Measurements from ENCODE around the gene KRT38.
"Not testable (repeated sequence)": the region's sequence is repeated elsewhere in the genome, so short reads cannot be mapped to it uniquely, and the experiment has no call there.

Gene KRT38

GRCh38 chr17:41396996-41397660 is 43.7 kb downstream of the KRT38 start, which contains the start of gene KRT31:
Gene KRT31 (minus strand): TSS chr17:41397608. CDS start chr17:41397539, 69 bp downstream.
- TF ChIP-seq CTCF (conservative IDR thresholded peaks at IDR 0.05; ENCODE audit: low read length) = no peak
- DNase-seq (ENCODE audit: low read depth) = no peak
- no peak within 1 kb of the TSS for H3K4me3 ChIP-seq (ENCODE audit: low read length)

GRCh38 chr17:41396340-41396739 is 44.4 kb downstream of the KRT38 start:
- TF ChIP-seq CTCF (conservative IDR thresholded peaks at IDR 0.05; ENCODE audit: low read length) = no peak
- no peak for DNase-seq (ENCODE audit: low read depth)
- no peak overlapping the region for H3K4me3 ChIP-seq (ENCODE audit: low read length)

GRCh38 chr17:41395611-41396010 is 45.2 kb downstream of the KRT38 start:
- no peak overlapping the region for H3K4me3 ChIP-seq (ENCODE audit: low read length)
- no peak for TF ChIP-seq CTCF (conservative IDR thresholded peaks at IDR 0.05; ENCODE audit: low read length)
- no peak for DNase-seq (ENCODE audit: low read depth)

GRCh38 chr17:41395044-41395443 is 45.7 kb downstream of the KRT38 start:
- not testable (repeated sequence) for DNase-seq (ENCODE audit: low read depth); H3K4me3 ChIP-seq (ENCODE audit: low read length)

- no peak for TF ChIP-seq CTCF (conservative IDR thresholded peaks at IDR 0.05; ENCODE audit: low read length)
- no peak for DNase-seq (ENCODE audit: low read depth)
- H3K4me3 ChIP-seq (ENCODE audit: low read length) = no peak overlapping the region
These were observed 46.4 kb downstream of the KRT38 start for GRCh38 chr17:41394254-41394996.

GRCh38 chr17:41393826-41394225 is 47.0 kb downstream of the KRT38 start:
- no peak for TF ChIP-seq CTCF (conservative IDR thresholded peaks at IDR 0.05; ENCODE audit: low read length)
- DNase-seq (ENCODE audit: low read depth) = no peak
- no peak overlapping the region for H3K4me3 ChIP-seq (ENCODE audit: low read length)

GRCh38 chr17:41393294-41393693 is 47.5 kb downstream of the KRT38 start:
- no peak for DNase-seq (ENCODE audit: low read depth)
- H3K4me3 ChIP-seq (ENCODE audit: low read length) = no peak overlapping the region
- TF ChIP-seq CTCF (conservative IDR thresholded peaks at IDR 0.05; ENCODE audit: low read length) = no peak
